Upper lobe of left lung (tissue), 4 donors: ENCODE data around the gene WDPCP.

Experiments used
- CTCF ChIP-seq, 6 experiments: fragments of 450-650 bp in 4 of 6; fragments of 200-600 bp in 2 of 6; sonication (generic) in 2 of 6; IDR thresholded peaks; one replicate each; pipeline ENCODE4 v1.5.1; 2016 to 2019; ENCODE audit warnings: antibody characterized with exemption in 6 of 6
- EP300 ChIP-seq, 4 donors: sonication (generic); formaldehyde crosslinking; IDR thresholded peaks; one replicate each; pipeline ENCODE4 v1.5.1; 2017; ENCODE audit warnings: antibody characterized with exemption in 4 of 4, control low read depth in 2 of 4
- POLR2A ChIP-seq, 4 donors: fragments of 450-650 bp; IDR thresholded peaks; one replicate each; pipeline ENCODE4 v1.5.1; 2016 to 2017; ENCODE audit warnings: antibody characterized with exemption in 4 of 4, mild to moderate bottlenecking in 2 of 4
- POLR2AphosphoS5 ChIP-seq, 2 donors: sonication (generic); formaldehyde crosslinking; IDR thresholded peaks; one replicate each; pipeline ENCODE4 v1.5.1; 2017; ENCODE audit warnings: antibody characterized with exemption in 2 of 2

DNA sequence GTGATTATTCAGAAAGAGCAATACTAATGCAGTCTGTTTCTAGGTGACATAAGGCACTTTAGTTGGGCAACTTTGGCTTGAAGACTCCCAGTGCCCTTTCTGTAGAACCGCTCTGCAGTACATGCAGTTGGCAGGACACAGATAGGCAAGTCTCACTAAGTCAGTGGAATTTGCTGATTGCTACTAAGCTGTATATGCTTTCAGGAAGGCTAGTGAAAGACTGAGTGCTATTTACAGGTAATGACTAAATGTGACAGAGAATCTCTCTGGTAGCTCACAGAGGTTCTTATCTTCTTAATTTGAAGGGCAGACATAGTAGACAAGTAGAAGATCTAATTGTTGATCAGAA, 243.0 kb downstream of the WDPCP start:
- no peak for TF ChIP-seq EP300 (IDR thresholded peaks at IDR 0.05)
- TF ChIP-seq CTCF (IDR thresholded peaks at IDR 0.05): no peak
- TF ChIP-seq POLR2A (IDR thresholded peaks at IDR 0.05): no peak
- no peak for TF ChIP-seq POLR2AphosphoS5 (IDR thresholded peaks at IDR 0.05)
